NCI-H1417 (cell line): Measurements from ENCODE around the gene TMEM273.
A peak's percentile ranks its signal among the peaks of the same experiment; 100 is the strongest.

Experiments used
- DNase-seq, 3 experiments: peaks; one replicate each; lab custom pipeline; 2025; lab: John Stamatoyannopoulos, UW

Gene TMEM273

DNA sequence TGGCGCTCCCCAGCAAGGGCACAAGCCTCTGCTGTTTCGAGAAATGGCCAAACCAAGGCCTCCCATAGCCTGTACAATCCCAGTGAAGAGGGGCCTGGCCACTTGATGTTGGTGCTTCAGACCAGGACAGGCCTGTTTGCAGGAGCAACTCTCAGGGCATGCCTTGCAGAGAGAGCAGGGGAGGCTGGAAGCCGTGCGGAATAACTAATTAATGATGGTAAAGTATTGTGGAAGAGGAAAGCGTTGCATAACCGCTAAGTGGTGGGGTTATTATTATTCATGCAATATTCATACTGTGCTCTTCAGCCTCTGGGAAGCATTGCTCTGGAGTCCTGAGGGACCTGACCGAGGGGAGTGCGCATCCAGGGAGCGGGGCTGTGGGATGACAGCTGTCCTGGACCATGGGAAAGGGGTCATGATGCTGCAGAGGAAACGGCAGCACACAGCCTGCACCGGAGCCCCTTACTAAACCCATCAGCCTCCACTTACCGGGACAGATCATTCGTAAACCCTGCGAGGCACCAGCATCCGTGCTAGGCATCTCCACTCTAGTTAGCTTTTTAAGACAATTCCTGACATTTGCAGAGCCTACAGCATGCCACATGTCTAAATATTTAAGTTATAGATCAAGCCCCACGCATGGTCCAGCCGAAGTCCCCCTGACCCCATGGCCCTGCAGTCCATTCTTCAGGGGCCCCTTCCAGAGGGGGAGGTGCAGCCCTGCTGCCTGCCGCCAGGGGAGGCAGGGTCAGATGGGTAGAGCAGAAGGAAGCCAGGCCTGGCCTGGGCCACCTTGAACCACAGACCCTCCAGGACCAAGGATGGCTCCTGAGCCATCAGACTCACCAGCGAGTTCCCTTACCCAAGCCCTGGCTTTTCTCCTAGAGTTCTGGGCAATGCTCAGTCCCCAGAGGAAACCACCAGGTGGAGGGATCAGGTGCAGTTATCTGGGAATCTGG, 11.6 kb downstream of the TMEM273 start:
- no peak for DNase-seq

GRCh38 chr10:49175587-49176309, 12.4 kb downstream of the TMEM273 start:
- no peak for DNase-seq

DNA sequence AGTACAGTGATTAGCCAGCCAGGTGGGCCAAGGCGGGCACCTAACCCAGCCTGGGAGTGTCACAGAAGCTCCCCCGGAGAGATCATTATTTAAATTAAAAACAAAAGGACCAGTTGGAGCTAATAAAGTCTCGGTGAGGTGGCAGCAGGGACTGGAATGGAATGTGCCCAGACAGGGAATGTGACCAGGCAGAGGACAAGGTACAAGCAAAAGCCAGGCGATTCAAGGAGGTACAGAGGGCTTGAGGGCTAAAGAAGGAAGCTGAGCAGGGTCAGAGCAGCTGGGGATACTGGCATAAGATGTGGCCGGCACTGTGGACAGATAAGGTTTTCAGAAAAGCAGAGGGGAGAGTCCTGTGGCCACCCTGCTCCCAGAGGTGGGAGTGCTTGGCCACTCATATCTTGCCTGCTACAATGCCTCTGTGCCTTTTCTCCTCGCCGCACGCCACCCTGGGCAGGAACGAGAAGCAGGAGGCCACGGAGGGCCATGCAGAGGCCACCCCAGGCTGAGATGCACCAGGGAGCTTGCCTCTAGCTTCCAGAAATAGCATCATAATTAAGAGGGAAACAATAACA, 13.2 kb downstream of the TMEM273 start:
- DNase-seq: no peak

DNA sequence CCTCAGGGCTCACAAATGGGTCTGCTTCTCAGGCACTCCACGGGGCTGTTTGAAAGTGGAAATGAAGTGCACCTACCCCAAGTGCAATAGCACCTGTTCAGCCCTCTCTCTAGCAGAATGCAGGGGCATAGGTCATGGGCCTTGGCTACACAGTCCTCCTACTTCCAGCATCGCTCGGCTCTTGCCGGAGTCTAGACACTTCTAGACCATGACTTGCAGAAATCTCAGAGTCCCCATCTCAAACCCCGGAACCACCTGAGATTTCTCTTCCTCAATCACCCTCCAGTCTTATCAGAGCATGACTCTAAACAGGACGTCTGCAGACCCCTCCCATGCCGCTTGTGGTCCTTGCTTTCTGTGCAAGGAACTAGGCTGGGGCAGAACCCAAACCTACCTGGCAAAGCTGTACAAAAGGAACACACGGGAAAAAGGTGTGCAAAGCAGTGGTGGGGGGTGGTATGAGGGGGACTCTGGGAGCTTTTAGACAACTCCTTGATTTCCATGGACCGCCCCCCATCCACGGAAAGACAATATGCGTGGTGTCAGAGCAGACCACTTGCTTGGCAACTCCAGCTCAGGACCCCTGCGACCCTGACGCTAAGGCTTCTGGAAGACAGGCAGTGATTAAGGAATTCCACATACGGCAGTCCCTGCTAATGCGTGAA, 13.8 kb downstream of the TMEM273 start:
- DNase-seq: no peak

- DNase-seq: no peak
These were observed 14.3 kb downstream of the TMEM273 start for GRCh38 chr10:49173853-49174252.

DNA sequence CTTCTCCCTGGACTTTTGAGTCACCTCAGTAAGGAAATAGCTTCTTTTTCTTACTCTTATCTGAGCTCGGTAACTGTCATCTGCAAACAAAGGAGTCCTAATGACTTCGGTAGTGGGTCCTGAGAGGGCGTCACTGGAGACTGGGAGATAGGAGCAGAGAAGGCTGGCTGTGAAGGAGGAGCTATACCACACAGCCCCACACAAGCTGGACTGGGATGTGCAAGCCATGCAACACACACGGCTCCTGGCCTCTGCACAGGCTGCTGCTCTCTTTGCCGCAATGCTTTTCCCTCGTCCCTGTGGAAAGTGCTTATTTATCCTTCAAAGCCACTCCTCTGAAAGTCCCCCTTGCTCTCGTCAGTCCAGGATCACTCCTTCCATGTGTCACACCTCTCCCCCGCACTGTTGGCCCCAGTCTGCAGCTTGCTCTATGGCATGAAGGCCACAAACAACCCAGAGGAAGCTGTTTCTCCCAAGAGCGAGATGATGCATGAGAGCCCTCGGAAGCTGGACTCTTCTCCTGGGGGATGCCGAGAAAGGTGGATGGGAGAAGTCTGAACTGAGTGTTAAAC, 14.9 kb downstream of the TMEM273 start:
- no peak for DNase-seq

DNA sequence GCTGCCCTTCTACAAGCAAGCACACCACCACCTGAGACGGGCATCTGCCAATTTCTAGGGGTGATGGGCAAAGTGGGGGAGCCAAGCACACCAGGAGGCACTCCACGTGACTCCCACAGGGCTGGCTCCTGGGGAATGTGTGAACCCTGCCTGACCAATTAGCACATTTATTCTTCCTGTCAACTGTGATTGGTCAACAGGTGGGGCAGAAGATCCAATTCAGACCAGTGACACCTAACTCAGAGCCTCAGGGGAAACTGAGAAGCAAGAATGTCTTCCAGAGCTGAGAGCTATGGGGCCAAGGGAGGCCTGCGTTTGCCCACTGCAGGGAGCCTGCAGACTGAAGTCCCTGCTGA, 15.4 kb downstream of the TMEM273 start:
- no peak for DNase-seq

- DNase-seq: no peak
These were observed 16.0 kb downstream of the TMEM273 start for GRCh38 chr10:49172061-49172776.

GRCh38 chr10:49171326-49172060, 16.7 kb downstream of the TMEM273 start:
- no peak for DNase-seq

DNA sequence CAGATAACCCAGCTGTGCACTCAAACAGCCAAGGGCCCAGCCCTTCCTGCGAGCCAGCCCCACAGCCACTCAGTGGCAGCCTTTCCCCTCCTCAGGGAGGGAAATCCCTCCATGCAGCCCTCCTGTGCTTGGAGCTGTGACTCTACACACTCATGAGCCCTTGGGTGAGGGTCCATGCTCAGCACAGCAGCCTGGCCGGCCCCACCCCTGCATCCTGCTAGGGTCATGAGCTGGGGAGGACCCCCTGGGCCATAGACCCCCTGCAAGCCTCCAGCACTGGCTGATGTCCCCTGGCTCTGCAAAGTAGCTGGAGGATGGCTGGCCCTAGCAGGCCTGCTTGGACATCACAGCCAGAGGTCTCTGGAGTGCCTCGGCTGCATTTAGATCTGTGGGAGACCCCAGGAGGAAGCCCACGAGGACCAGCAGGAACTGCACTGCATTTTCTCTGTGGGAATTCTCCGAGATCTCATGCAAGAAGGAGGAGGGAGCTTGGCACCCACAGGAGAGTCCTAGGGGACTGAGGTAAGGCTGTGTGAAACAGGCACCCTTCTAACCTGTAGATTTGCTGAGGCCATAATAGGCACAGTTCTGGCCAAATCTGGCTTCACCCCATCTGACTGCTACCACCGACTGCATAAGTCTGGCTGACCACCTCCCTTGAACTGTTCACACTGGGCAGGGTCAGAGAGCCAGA, 17.4 kb downstream of the TMEM273 start:
- DNase-seq: no peak

GRCh38 chr10:49169776-49170175, 18.4 kb downstream of the TMEM273 start:
- DNase-seq: no peak

- DNase-seq: no peak
These were observed 19.2 kb downstream of the TMEM273 start for GRCh38 chr10:49168831-49169500.

- DNase-seq: no peak
These were observed 20.0 kb downstream of the TMEM273 start for GRCh38 chr10:49168171-49168540.

DNA sequence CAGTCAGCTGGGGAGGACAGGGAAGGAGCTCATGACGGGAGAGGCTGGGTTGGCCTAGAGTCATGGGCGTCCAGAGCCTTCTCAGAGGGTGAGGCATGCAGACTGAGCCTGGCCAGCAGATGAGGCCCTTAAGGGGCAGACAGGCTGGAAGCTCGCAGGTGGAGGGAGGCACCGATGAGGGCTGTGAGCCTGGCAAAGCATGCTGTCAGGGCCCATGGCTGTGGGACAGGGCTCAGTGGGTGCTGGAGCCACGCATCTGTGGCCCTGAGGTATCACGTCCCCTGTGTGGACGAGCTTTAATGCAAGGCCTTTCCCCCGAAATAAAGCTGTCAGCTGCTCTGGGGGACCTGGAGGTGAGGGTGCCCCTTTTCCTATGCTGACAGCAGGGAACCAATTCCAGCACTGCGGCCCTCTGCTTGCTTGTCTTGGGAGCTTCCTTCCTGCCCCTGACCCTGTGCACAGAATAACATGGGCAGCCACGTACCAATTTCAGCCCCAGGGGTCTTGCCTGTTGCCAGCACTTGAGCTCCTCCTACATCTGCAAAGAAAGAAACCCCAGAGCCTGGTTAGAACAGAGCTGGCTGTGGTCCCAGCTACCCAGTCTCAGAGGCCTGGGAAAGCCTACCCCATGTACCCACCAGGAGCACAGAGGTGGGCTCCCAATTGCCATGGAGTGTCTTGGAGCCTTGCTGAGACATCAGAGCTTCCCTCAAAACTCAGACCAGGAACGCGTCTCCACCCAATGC, 20.6 kb downstream of the TMEM273 start:
- no peak for DNase-seq

GRCh38 chr10:49166484-49167400, 21.4 kb downstream of the TMEM273 start:
- peak in 1 of 3 experiments; percentile 7 for DNase-seq

- no peak for DNase-seq
These were observed 22.2 kb downstream of the TMEM273 start for GRCh38 chr10:49165821-49166483.

DNA sequence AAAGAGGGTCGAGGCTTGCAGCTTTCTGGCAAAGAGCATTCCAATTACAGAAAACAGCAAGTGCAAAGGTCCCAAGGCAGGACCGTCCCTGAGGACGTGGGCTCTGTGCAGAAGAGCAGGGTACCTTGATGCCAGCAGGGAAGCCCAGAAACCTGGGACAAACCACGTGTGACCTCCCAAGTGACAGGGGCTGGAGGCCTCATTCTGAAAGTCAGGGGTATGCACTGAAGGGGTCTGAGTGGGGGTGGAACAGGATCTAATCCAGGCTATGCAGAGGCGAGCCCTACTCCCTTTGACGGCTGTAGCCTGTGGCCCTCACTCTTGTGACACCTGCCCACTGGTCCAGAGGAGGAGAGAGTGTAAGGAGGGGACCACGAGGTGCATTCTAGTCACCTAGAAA, 22.9 kb downstream of the TMEM273 start:
- DNase-seq: no peak
